ENCODE measurements around the gene RBP2. TPM values are rescaled to one million over a fixed set of nuclear protein-coding genes. Genes with fewer than 3 reads are reported as not detected.
"Not testable (repeated sequence)": the region's sequence is repeated elsewhere in the genome, so short reads cannot be mapped to it uniquely, and the experiment has no call there.

Gene RBP2
- total and polyA plus RNA-seq, 4 experiments from 2014 or later, result not detected

DNA sequence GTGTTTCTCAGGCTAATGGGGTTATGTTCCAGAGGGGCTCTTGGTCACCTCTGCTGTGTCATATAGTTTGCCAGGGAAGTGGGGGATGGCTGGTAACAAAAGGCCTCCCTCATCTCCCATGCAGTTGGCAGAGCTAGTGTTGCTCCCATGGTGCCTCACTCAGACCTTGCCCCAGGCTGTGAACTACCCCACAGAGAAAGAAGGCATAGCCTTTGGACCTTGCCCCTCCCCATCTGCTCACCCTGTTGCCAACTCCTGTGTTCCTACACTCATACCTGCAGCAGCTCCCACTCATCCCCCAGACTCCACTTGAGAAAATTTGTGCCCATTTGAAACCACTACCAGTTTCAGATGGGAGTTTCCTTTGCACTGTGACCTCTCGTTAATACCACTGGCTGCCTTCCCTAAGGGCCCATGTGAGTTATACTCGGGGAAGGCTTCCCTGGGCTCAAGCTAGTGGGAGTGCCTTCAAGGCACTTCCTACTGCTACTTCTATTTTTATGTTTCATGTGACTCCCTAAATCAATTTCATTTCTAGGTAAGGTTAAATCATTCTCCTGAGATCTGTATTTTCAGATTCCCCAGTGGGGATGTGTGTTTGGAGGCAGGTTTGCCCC is 61.6 kb downstream of the RBP2 start:
- Histone ChIP-seq H3K27ac (ENCODE audit: low read depth, low read length) (no peak overlapping the region), H3K4me3 (ENCODE audit: low read length in 2 of 2) (no peak overlapping the region), H3K27me3 (ENCODE audit: insufficient read depth, low read length) (no peaks in the 10 kb centered on the region), H3K4me1 (ENCODE audit: insufficient read depth, low read length) (no peaks in the 10 kb centered on the region), H3K9me3 (ENCODE audit: control insufficient read depth in 1 of 2, low read length in 2 of 2) (peaks cover 0 to 7% of the 10 kb centered on the region in 2 donors), H3K36me3 (ENCODE audit: insufficient read depth, low read length) (no peaks in the 10 kb centered on the region)
- DNase-seq, result no peak
- intact Hi-C loops (cut with micrococcal nuclease), result no loop called here
- H3K36me3 Mint-ChIP-seq, result peaks cover 23 to 24% of the 10 kb centered on the region in 2 donors
- ChIA-PET POLR2A (ENCODE audit: partially characterized antibody) (no interaction called here), CTCF (ENCODE audit: partially characterized antibody) (no interaction called here)
- H3K27ac Mint-ChIP-seq, result no peak overlapping the region
- H3K9me3 Mint-ChIP-seq, result peaks cover 0 to 80% (median 71%) of the 10 kb centered on the region in 8 donors
- no peak overlapping the region for H3K4me3 Mint-ChIP-seq
- no peaks in the 10 kb centered on the region for H3K4me1 Mint-ChIP-seq
- peaks cover 0 to 3% of the 10 kb centered on the region in 2 donors for H3K27me3 Mint-ChIP-seq

DNA sequence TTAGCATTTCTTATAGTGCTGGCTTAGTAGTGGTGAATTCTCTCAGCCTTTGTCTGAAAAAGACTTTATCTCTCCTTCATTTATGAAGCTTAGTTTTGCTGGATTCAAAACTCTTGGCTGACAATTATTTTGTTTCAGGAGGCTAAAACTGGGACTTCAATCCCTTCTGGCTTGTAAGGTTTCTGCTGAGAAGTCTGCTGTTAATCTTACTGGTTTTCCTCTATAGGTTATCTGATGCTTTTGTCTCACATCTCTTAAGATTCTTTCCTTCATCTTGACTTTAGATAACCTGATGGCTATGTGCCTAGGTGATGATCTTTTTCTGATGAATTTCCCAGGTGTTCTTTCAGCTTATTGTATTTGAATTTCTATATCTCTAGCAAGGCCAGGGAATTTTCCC is 63.4 kb downstream of the RBP2 start:
- H3K27ac ChIP-seq (ENCODE audit: low read depth, low read length); DNase-seq; H3K4me1 Mint-ChIP-seq; H3K27me3 Mint-ChIP-seq; H3K4me3 ChIP-seq (ENCODE audit: low read length in 2 of 2); H3K4me1 ChIP-seq (ENCODE audit: insufficient read depth, low read length); H3K9me3 ChIP-seq (ENCODE audit: control insufficient read depth in 1 of 2, low read length in 2 of 2); H3K27ac Mint-ChIP-seq; POLR2A ChIA-PET (ENCODE audit: partially characterized antibody); intact Hi-C loops (cut with micrococcal nuclease); CTCF ChIA-PET (ENCODE audit: partially characterized antibody); H3K36me3 ChIP-seq (ENCODE audit: insufficient read depth, low read length); H3K27me3 ChIP-seq (ENCODE audit: insufficient read depth, low read length); H3K4me3 Mint-ChIP-seq: not testable (repeated sequence)
- peaks cover 0 to 94% (median 86%) of the 10 kb centered on the region in 8 donors for H3K9me3 Mint-ChIP-seq
- H3K36me3 Mint-ChIP-seq, result peaks cover 19 to 22% of the 10 kb centered on the region in 2 donors

Other genes with a start within 250 kb of the RBP2 start
- 10 to 100 TPM; 33.4 to 36.9 TPM for gene MRPS22, start 132.5 kb downstream of the RBP2 start, total RNA-seq
- 10 to 100 TPM; 44.9 to 58.5 TPM for gene MRPS22, start 132.5 kb downstream of the RBP2 start, polyA plus RNA-seq
- 10 to 100 TPM; 78.1 to 79.8 TPM for gene COPB2, start 86.9 kb downstream of the RBP2 start, total RNA-seq
- 10 to 100 TPM; 55.1 to 80.6 TPM for gene COPB2, start 86.9 kb downstream of the RBP2 start, polyA plus RNA-seq
- not detected for gene RBP1, start 63.2 kb upstream of the RBP2 start, total RNA-seq
- gene RBP1, start 63.2 kb upstream of the RBP2 start, polyA plus RNA-seq, result not detected
- gene NMNAT3, start 201.5 kb upstream of the RBP2 start, total RNA-seq, result 1 to 10 TPM; 2.6 to 4.0 TPM
- gene NMNAT3, start 201.5 kb upstream of the RBP2 start, polyA plus RNA-seq, result 1 to 10 TPM; 1.6 to 1.8 TPM

Measured in CD4-positive, alpha-beta memory T cell (primary cell).